M059J (cell line): ENCODE data around the gene ZBTB7C. TPM values are rescaled to one million over a fixed set of nuclear protein-coding genes. Genes with fewer than 3 reads are reported as not detected.
A peak's percentile ranks its signal among the peaks of the same experiment; 100 is the strongest.

ENCODE experiments used
- DNase-seq: peaks from one replicate; pipeline ENCODE4 v3.0.0-alpha.2; 2012; ENCODE audit warnings: low read depth
- total RNA-seq: library from RNA; depleted of rRNA; stranded (reverse); fragments of >200 nt; shearing (Covaris generic); gene quantifications from 2 replicates; pipeline ENCODE4 v1.2.3, GENCODE V29; 2014

Gene ZBTB7C
- total RNA-seq, 1 experiment from 2014 or later, result not detected

- DNase-seq, result no peak
These were observed 17.3 kb downstream of the ZBTB7C start for GRCh38 chr18:48391868-48392267.

GRCh38 chr18:48390641-48391040 lies 18.5 kb downstream of the ZBTB7C start:
- DNase-seq, result no peak

GRCh38 chr18:48388478-48388877 lies 20.7 kb downstream of the ZBTB7C start:
- no peak for DNase-seq

GRCh38 chr18:48387300-48387699 lies 21.9 kb downstream of the ZBTB7C start:
- DNase-seq, result no peak

- DNase-seq, result peak; percentile 12
These were observed 23.6 kb downstream of the ZBTB7C start for GRCh38 chr18:48385596-48385995.

- DNase-seq, result no peak
These were observed 32.2 kb downstream of the ZBTB7C start for GRCh38 chr18:48376934-48377333.

GRCh38 chr18:48376406-48376805 lies 32.8 kb downstream of the ZBTB7C start:
- no peak for DNase-seq

GRCh38 chr18:48375150-48375800 lies 33.9 kb downstream of the ZBTB7C start:
- no peak for DNase-seq

- no peak for DNase-seq
These were observed 34.6 kb downstream of the ZBTB7C start for GRCh38 chr18:48374423-48375149.

GRCh38 chr18:48371854-48372602 lies 37.2 kb downstream of the ZBTB7C start:
- DNase-seq, result no peak

GRCh38 chr18:48367557-48367956 lies 41.6 kb downstream of the ZBTB7C start:
- DNase-seq, result no peak

- no peak for DNase-seq
These were observed 43.2 kb downstream of the ZBTB7C start for GRCh38 chr18:48365965-48366364.

GRCh38 chr18:48364146-48364545 lies 45.0 kb downstream of the ZBTB7C start:
- DNase-seq, result no peak

- DNase-seq, result no peak
These were observed 46.0 kb downstream of the ZBTB7C start for GRCh38 chr18:48363175-48363574.

GRCh38 chr18:48361801-48362200 lies 47.4 kb downstream of the ZBTB7C start:
- DNase-seq, result no peak

GRCh38 chr18:48360376-48361021 lies 48.7 kb downstream of the ZBTB7C start:
- no peak for DNase-seq

- no peak for DNase-seq
These were observed 49.6 kb downstream of the ZBTB7C start for GRCh38 chr18:48359626-48360025.

GRCh38 chr18:48358868-48359267 lies 50.3 kb downstream of the ZBTB7C start:
- no peak for DNase-seq

GRCh38 chr18:48356909-48357631 lies 52.1 kb downstream of the ZBTB7C start:
- no peak for DNase-seq

GRCh38 chr18:48356151-48356745 lies 52.9 kb downstream of the ZBTB7C start:
- no peak for DNase-seq
